ENCODE measurements around the gene PRDM16. TPM values are rescaled to one million over a fixed set of nuclear protein-coding genes. Genes with fewer than 3 reads are reported as not detected.
A peak's percentile ranks its signal among the peaks of the same experiment; 100 is the strongest.

PRDM16 gene
- total and polyA plus RNA-seq, 2 of the 13 experiments (the other 11 are each of a cell fraction or from before 2014, with no cell fraction given), result 0.15 to 0.81 TPM

GRCh38 chr1:3320246-3321152, 251.5 kb downstream of the PRDM16 start (continued):
- TF ChIP-seq THYN1 (CRISPR knock-in tag; IDR thresholded peaks at IDR 0.05; ENCODE audit: borderline replicate concordance, low read depth) (peak; percentile 81; the same call in 1 of the 2 replicates), ZBTB10 (CRISPR knock-in tag; IDR thresholded peaks at IDR 0.05; ENCODE audit: borderline replicate concordance) (peak; percentile 86; the same call in 1 of the 2 replicates), PRDM15 (CRISPR knock-in tag; IDR thresholded peaks at IDR 0.05) (0 out of 2 replicates have a peak, but pooled peaks have one; percentile 18), HNRNPL (IDR thresholded peaks at IDR 0.05; ENCODE audit: low read depth, low read length) (peak; percentile 91), FLYWCH1 (CRISPR knock-in tag; IDR thresholded peaks at IDR 0.05) (no peak), ZNF781 (CRISPR knock-in tag; IDR thresholded peaks at IDR 0.05; ENCODE audit: borderline replicate concordance, not compliant biosample characterization) (no peak), ZNF44 (CRISPR knock-in tag; IDR thresholded peaks at IDR 0.05) (peak; percentile 30; the same call in 1 of the 2 replicates), NAIF1 (CRISPR knock-in tag; IDR thresholded peaks at IDR 0.05; ENCODE audit: borderline replicate concordance) (peak; percentile 38; the same call in 1 of the 2 replicates), MBD4 (IDR thresholded peaks at IDR 0.05; ENCODE audit: borderline replicate concordance, low read length) (no peak), HNF4G (IDR thresholded peaks at IDR 0.05; ENCODE audit: borderline replicate concordance, low read depth, low read length) (peak; percentile 100), HNF4G (CRISPR knock-in tag; IDR thresholded peaks at IDR 0.05; ENCODE audit: borderline replicate concordance, low read depth) (peak; percentile 99), THAP7 (CRISPR knock-in tag; IDR thresholded peaks at IDR 0.05) (peak; percentile 95; the same call in 1 of the 2 replicates), PRPF4 (IDR thresholded peaks at IDR 0.05; ENCODE audit: low read depth, low read length, poor library complexity, severe bottlenecking) (no peak), ZNF460 (CRISPR knock-in tag; IDR thresholded peaks at IDR 0.05; ENCODE audit: borderline replicate concordance) (no peak; the same call in 1 of the 2 replicates), ZNF282 (IDR thresholded peaks at IDR 0.05; ENCODE audit: partially characterized antibody) (no peak), HIC2 (CRISPR knock-in tag; IDR thresholded peaks at IDR 0.05; ENCODE audit: low read depth) (no peak; the same call in none of the 2 replicates)
